GM18870 (cell line): ENCODE measurements around the gene SLCO2A1.
A peak's percentile ranks its signal among the peaks of the same experiment; 100 is the strongest.

Source experiments
- ATAC-seq: cut with Tn5 transposase; IDR thresholded peaks from one replicate; pipeline ENCODE4 v1.9.1; 2021; ENCODE audit warnings: moderate library complexity; ENCODE audit not compliant: unreplicated experiment

SLCO2A1 gene

GRCh38 chr3:134002306-134002705 lies 27.4 kb downstream of the SLCO2A1 start:
- no peak for ATAC-seq

GRCh38 chr3:134001251-134001650 lies 28.5 kb downstream of the SLCO2A1 start:
- no peak for ATAC-seq

GRCh38 chr3:133999891-134000685 lies 29.6 kb downstream of the SLCO2A1 start:
- ATAC-seq, result no peak

GRCh38 chr3:133998691-133999241 lies 31.0 kb downstream of the SLCO2A1 start:
- no peak for ATAC-seq

- no peak for ATAC-seq
Observed at GRCh38 chr3:133997871-133998635, 31.7 kb downstream of the SLCO2A1 start.

GRCh38 chr3:133996996-133997395 lies 32.7 kb downstream of the SLCO2A1 start:
- no peak for ATAC-seq

- no peak for ATAC-seq
Observed at GRCh38 chr3:133996251-133996661, 33.5 kb downstream of the SLCO2A1 start.

GRCh38 chr3:133995264-133995663 lies 34.5 kb downstream of the SLCO2A1 start:
- no peak for ATAC-seq

GRCh38 chr3:133994166-133994890 lies 35.4 kb downstream of the SLCO2A1 start:
- no peak for ATAC-seq

GRCh38 chr3:133992951-133993620 lies 36.6 kb downstream of the SLCO2A1 start:
- no peak for ATAC-seq

GRCh38 chr3:133992381-133992780 lies 37.3 kb downstream of the SLCO2A1 start:
- no peak for ATAC-seq

- ATAC-seq, result peak; percentile 57
Observed at GRCh38 chr3:133991637-133992036, 38.1 kb downstream of the SLCO2A1 start.

GRCh38 chr3:133991209-133991608 lies 38.5 kb downstream of the SLCO2A1 start:
- no peak for ATAC-seq

- no peak for ATAC-seq
Observed at GRCh38 chr3:133989936-133990702, 39.6 kb downstream of the SLCO2A1 start.

GRCh38 chr3:133988631-133989161 lies 41.0 kb downstream of the SLCO2A1 start:
- ATAC-seq, result no peak

- ATAC-seq, result no peak
Observed at GRCh38 chr3:133987948-133988484, 41.7 kb downstream of the SLCO2A1 start.

GRCh38 chr3:133987136-133987535 lies 42.6 kb downstream of the SLCO2A1 start:
- no peak for ATAC-seq

- no peak for ATAC-seq
Observed at GRCh38 chr3:133986311-133986710, 43.4 kb downstream of the SLCO2A1 start.

GRCh38 chr3:133984975-133985374 lies 44.8 kb downstream of the SLCO2A1 start:
- no peak for ATAC-seq
